Neural progenitor cell (in vitro differentiated cells): ENCODE measurements around the gene AKAP3.

ENCODE experiments used
- EZH2 ChIP-seq: fragments of 200-600 bp; sonication (generic); IDR thresholded peaks from 2 replicates; pipeline ENCODE4 v1.6.1; 2017; ENCODE audit warnings: antibody characterized with exemption, mild to moderate bottlenecking, moderate library complexity
- TF ChIP-seq, protein P1 (sequence below): fragments of 200-600 bp; sonication (generic); IDR thresholded peaks from 2 replicates; pipeline ENCODE4 v1.5.1; 2017; ENCODE audit warnings: antibody characterized with exemption, mild to moderate bottlenecking

DNA sequence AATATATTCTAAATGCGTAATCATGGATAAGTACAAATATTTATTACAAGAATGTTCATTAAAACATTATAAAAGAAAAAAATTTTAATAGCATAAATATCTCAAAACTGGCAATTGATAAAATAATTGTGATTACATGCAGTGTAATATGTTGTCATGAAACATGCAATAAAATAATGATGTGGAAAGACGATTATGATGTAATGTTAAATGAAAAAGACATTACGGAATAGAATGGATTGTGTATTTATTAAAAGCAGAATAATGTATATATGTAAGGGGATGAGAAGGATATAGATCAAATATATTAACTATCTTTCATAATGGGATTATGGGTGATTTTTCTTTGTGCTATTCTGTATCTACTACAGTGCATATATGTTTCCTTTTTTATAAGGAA lies 32.9 kb upstream of the AKAP3 start:
- TF ChIP-seq, protein P1, sequence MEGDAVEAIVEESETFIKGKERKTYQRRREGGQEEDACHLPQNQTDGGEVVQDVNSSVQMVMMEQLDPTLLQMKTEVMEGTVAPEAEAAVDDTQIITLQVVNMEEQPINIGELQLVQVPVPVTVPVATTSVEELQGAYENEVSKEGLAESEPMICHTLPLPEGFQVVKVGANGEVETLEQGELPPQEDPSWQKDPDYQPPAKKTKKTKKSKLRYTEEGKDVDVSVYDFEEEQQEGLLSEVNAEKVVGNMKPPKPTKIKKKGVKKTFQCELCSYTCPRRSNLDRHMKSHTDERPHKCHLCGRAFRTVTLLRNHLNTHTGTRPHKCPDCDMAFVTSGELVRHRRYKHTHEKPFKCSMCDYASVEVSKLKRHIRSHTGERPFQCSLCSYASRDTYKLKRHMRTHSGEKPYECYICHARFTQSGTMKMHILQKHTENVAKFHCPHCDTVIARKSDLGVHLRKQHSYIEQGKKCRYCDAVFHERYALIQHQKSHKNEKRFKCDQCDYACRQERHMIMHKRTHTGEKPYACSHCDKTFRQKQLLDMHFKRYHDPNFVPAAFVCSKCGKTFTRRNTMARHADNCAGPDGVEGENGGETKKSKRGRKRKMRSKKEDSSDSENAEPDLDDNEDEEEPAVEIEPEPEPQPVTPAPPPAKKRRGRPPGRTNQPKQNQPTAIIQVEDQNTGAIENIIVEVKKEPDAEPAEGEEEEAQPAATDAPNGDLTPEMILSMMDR, result no peak
- TF ChIP-seq EZH2, result no peak
